ENCODE results near the gene RTL3. TPM values are rescaled to one million over a fixed set of nuclear protein-coding genes. Genes with fewer than 3 reads are reported as not detected.

RTL3 gene
- 1.7 TPM in 1 of 2 replicates, not detected in the other for total RNA-seq (2014; rRNA removed; shearing (Covaris generic); ENCODE audit: low replicate concordance)

GRCh38 chrX:78658845-78659744, at the start of gene RTL3:
Gene RTL3 (minus strand): TSS chrX:78659328. CDS start chrX:78658420, 908 bp downstream.
- H3K9me3 ChIP-seq, result no peaks in the 10 kb centered on the region
- no peaks in the 10 kb centered on the region for H3K27me3 ChIP-seq
- peak; percentile 1 for DNase-seq
- H3K36me3 ChIP-seq, result no peaks in the 10 kb centered on the region
- H3K4me3 ChIP-seq, result no peak within 1 kb of the TSS

GRCh38 chrX:78708816-78709215, 49.7 kb upstream of the RTL3 start:
- no peaks in the 10 kb centered on the region for H3K36me3 ChIP-seq
- H3K9me3 ChIP-seq, result no peaks in the 10 kb centered on the region
- no peaks in the 10 kb centered on the region for H3K27me3 ChIP-seq
- no peak overlapping the region for H3K4me3 ChIP-seq
- DNase-seq, result no peak

GRCh38 chrX:78708262-78708661, 49.1 kb upstream of the RTL3 start:
- Histone ChIP-seq H3K27me3 (no peaks in the 10 kb centered on the region), H3K4me3 (no peak overlapping the region), H3K9me3 (no peaks in the 10 kb centered on the region), H3K36me3 (no peaks in the 10 kb centered on the region)
- no peak for DNase-seq

DNA sequence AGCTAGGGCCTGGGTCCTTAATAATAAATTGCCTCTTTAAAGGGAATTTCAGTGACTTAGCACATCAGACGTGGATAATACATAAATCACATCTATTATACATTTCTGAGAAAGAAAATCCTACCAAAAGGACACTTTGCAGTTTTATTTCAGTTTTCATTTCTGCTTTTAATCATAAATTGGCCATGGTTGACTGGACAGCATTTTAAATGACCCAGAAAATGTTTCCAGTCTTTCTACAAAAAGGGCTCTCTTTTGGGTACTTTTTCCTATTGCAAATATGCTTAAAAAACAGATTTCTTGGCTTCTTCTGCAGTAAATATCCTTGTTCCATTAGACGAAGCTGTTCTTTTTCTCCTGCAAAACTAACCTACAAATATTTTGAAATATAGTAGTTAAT, 46.9 kb upstream of the RTL3 start:
- Histone ChIP-seq H3K36me3 (no peaks in the 10 kb centered on the region), H3K27me3 (no peaks in the 10 kb centered on the region), H3K9me3 (no peaks in the 10 kb centered on the region), H3K4me3 (no peak overlapping the region)
- no peak for DNase-seq

DNA sequence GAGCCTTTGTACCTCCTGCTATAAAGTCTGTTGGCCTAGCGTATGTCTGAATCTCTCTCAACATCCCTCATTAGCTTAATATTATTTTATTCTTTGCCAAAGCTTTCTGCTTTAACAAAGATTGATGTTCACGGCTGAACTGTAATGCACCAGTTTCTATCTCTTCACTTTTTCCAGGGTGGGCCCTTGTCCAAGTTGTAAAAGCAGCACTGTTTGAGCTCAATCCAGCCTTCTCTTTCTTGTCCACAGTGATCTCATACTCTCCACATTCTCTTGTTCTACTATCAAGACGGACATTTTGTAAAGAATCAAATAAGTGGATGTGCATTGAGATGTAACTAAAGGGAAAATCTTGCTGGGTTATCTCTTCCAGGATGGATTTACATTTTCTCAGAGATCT, 34.4 kb upstream of the RTL3 start:
- H3K9me3 ChIP-seq, result no peaks in the 10 kb centered on the region
- H3K27me3 ChIP-seq, result no peaks in the 10 kb centered on the region
- H3K36me3 ChIP-seq, result no peaks in the 10 kb centered on the region
- DNase-seq, result no peak
- no peak overlapping the region for H3K4me3 ChIP-seq

- H3K9me3 ChIP-seq, result no peaks in the 10 kb centered on the region
- H3K27me3 ChIP-seq, result no peaks in the 10 kb centered on the region
- DNase-seq, result no peak
- H3K36me3 ChIP-seq, result no peaks in the 10 kb centered on the region
- H3K4me3 ChIP-seq, result no peak overlapping the region
Measured at GRCh38 chrX:78693012-78693411, 33.9 kb upstream of the RTL3 start.

GRCh38 chrX:78687586-78687985, 28.5 kb upstream of the RTL3 start:
- H3K27me3 ChIP-seq, result no peaks in the 10 kb centered on the region
- H3K4me3 ChIP-seq, result no peak overlapping the region
- H3K36me3 ChIP-seq, result no peaks in the 10 kb centered on the region
- DNase-seq, result no peak
- no peaks in the 10 kb centered on the region for H3K9me3 ChIP-seq

- Histone ChIP-seq H3K36me3 (no peaks in the 10 kb centered on the region), H3K4me3 (no peak overlapping the region), H3K27me3 (no peaks in the 10 kb centered on the region), H3K9me3 (no peaks in the 10 kb centered on the region)
- DNase-seq, result no peak
Measured at GRCh38 chrX:78673246-78673645, 14.1 kb upstream of the RTL3 start.

GRCh38 chrX:78665342-78665741, 6.2 kb upstream of the RTL3 start:
- no peaks in the 10 kb centered on the region for H3K27me3 ChIP-seq
- no peaks in the 10 kb centered on the region for H3K9me3 ChIP-seq
- no peaks in the 10 kb centered on the region for H3K36me3 ChIP-seq
- H3K4me3 ChIP-seq, result no peak overlapping the region
- no peak for DNase-seq

- DNase-seq, result no peak
- Histone ChIP-seq H3K36me3 (no peaks in the 10 kb centered on the region), H3K4me3 (no peak overlapping the region), H3K9me3 (no peaks in the 10 kb centered on the region), H3K27me3 (no peaks in the 10 kb centered on the region)
Measured at GRCh38 chrX:78661836-78662235, 2.7 kb upstream of the RTL3 start.

DNA sequence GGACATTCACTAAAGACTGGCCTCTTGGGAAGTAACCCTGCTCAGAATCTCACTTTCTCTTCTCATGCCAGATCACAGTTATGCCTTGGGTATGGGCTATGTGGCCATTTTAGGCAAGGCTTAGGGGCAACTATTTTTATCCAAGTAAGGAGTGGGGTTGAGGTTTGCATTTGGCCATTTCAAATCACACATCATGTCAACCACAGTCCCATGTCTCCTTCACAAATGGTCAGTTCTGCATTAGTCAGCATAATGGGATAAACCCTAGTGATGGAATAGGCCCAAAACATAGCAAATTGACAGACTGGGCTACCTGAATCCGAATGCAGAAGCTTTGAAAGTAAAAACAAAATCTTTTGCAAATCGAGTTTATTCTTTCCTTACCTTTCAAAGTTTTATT, 827 bp upstream of the RTL3 start:
- no peaks in the 10 kb centered on the region for H3K27me3 ChIP-seq
- no peaks in the 10 kb centered on the region for H3K9me3 ChIP-seq
- no peak overlapping the region for H3K4me3 ChIP-seq
- H3K36me3 ChIP-seq, result no peaks in the 10 kb centered on the region
- no peak for DNase-seq

DNA sequence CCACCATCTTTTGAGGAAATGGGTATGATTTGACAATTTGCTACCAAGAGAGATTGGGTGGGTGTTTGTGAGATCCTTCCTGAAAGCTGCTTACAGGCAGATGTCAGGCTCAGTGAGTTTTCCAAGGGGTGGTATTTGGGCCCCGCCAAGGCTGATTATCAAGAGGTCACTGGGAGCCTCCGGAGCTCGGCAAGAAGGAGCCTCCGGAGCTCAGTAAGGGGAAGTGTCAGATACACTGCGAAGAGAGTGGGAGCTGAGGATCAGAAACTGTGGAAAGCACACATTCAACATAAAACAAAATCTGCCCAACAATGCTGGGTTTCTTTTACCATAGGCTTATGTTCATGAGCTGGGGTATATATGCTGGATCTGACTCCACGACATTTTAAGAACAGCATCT, 714 bp downstream of the RTL3 start:
- Histone ChIP-seq H3K4me3 (no peak overlapping the region), H3K36me3 (no peaks in the 10 kb centered on the region), H3K9me3 (no peaks in the 10 kb centered on the region), H3K27me3 (no peaks in the 10 kb centered on the region)
- DNase-seq, result no peak

- H3K9me3 ChIP-seq, result no peaks in the 10 kb centered on the region
- H3K36me3 ChIP-seq, result no peaks in the 10 kb centered on the region
- DNase-seq, result no peak
- H3K27me3 ChIP-seq, result no peaks in the 10 kb centered on the region
- no peak overlapping the region for H3K4me3 ChIP-seq
Measured at GRCh38 chrX:78655642-78656041, 3.5 kb downstream of the RTL3 start.

DNA sequence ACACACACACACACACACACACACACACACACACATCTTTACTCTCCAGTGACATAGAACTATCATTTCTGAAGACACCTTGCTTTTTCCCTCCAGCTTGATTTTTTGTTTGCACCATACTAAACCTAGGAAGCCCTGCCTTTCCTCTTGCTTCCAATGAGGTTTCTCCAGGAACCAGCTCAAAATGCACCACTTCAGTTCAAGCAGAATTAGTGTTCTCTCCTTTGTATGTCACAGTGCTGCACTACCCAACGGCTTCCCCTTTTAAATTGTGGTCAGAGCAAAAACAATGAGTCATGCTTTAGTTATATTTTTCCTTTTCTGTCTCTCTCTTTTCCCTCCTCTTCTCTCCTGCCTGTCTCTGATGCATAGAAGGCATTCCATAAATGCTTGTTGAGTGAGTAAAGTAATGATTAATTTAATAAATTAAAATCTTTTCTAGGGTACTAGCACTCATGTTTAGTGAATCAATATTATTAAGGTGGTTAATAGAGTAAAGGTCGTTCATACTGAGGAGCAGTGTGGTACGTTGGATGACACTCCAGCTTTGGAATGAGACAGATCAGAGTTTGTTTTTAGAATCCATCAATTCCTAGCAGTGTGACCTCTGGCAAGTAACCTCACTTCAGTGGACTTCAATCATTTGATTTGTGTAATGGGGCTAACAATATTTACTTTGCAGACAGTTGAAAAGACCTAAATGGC, 5.9 kb downstream of the RTL3 start:
- Histone ChIP-seq H3K36me3 (no peaks in the 10 kb centered on the region), H3K27me3 (no peaks in the 10 kb centered on the region), H3K4me3 (no peak overlapping the region), H3K9me3 (no peaks in the 10 kb centered on the region)
- peak; percentile 41 for DNase-seq

GRCh38 chrX:78650906-78651437, 8.2 kb downstream of the RTL3 start:
- Histone ChIP-seq H3K27me3 (no peaks in the 10 kb centered on the region), H3K9me3 (no peaks in the 10 kb centered on the region), H3K4me3 (no peak overlapping the region), H3K36me3 (no peaks in the 10 kb centered on the region)
- no peak for DNase-seq

- H3K9me3 ChIP-seq, result no peaks in the 10 kb centered on the region
- no peak overlapping the region for H3K4me3 ChIP-seq
- no peak for DNase-seq
- no peaks in the 10 kb centered on the region for H3K27me3 ChIP-seq
- no peaks in the 10 kb centered on the region for H3K36me3 ChIP-seq
Measured at GRCh38 chrX:78643874-78644273, 15.3 kb downstream of the RTL3 start.

DNA sequence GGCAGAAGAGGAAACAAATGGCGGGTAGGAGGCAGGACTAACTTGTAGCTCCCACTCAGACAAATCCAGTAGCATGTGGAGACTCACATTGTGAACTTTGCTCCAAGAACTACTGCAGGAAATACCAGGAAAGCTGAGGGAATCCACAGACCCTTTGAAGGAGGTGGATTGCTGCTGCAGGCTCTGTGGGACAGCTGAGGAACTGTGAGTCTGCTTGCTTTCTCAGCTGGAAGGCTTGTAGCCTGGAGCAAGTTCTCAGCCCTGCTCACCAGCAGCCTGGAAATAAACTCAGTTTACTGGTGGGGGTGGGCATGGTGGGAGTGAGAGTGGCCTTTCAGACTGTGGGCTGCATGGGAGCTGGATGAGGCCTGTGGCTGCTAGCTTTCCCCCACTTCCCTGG, 16.0 kb downstream of the RTL3 start:
- no peaks in the 10 kb centered on the region for H3K9me3 ChIP-seq
- no peak for DNase-seq
- H3K27me3 ChIP-seq, result no peaks in the 10 kb centered on the region
- no peaks in the 10 kb centered on the region for H3K36me3 ChIP-seq
- no peak overlapping the region for H3K4me3 ChIP-seq

All from MG63 (cell line).